GOT3 (cell line): Measurements from ENCODE around the gene TRIM15.

Experiments used
- DNase-seq: peaks from one replicate; lab custom pipeline; 2025; ENCODE audit warnings: mixed read lengths; lab: John Stamatoyannopoulos, UW

TRIM15 gene

GRCh38 chr6:30145818-30146217, 17.5 kb upstream of the TRIM15 start:
- no peak for DNase-seq

- no peak for DNase-seq
Observed at GRCh38 chr6:30147096-30147495, 16.2 kb upstream of the TRIM15 start.

- DNase-seq = no peak
Observed at GRCh38 chr6:30149234-30149633, 14.1 kb upstream of the TRIM15 start.

- DNase-seq = no peak
Observed at GRCh38 chr6:30149858-30150550, 13.3 kb upstream of the TRIM15 start.

- DNase-seq = no peak
Observed at GRCh38 chr6:30150671-30151395, 12.5 kb upstream of the TRIM15 start.

GRCh38 chr6:30151580-30151979, 11.8 kb upstream of the TRIM15 start:
- DNase-seq = no peak

GRCh38 chr6:30152016-30152673, 11.2 kb upstream of the TRIM15 start:
- DNase-seq = no peak

- DNase-seq = no peak
Observed at GRCh38 chr6:30152910-30153610, 10.3 kb upstream of the TRIM15 start.

- DNase-seq = no peak
Observed at GRCh38 chr6:30154061-30154460, 9.3 kb upstream of the TRIM15 start.

- DNase-seq = peak; percentile 23
Observed at GRCh38 chr6:30154709-30155519, 8.4 kb upstream of the TRIM15 start.

- DNase-seq = no peak
Observed at GRCh38 chr6:30155520-30156261, 7.7 kb upstream of the TRIM15 start.

- DNase-seq = no peak
Observed at GRCh38 chr6:30156262-30156599, 7.1 kb upstream of the TRIM15 start.

GRCh38 chr6:30156774-30157173, 6.6 kb upstream of the TRIM15 start:
- DNase-seq = no peak

- no peak for DNase-seq
Observed at GRCh38 chr6:30157581-30157980, 5.8 kb upstream of the TRIM15 start.

GRCh38 chr6:30157999-30158398, 5.3 kb upstream of the TRIM15 start:
- DNase-seq = no peak

- DNase-seq = no peak
Observed at GRCh38 chr6:30158475-30159040, 4.8 kb upstream of the TRIM15 start.

GRCh38 chr6:30160008-30160784, 3.1 kb upstream of the TRIM15 start:
- no peak for DNase-seq

GRCh38 chr6:30160785-30161531, 2.4 kb upstream of the TRIM15 start, which contains the start of gene TRIM10:
Gene TRIM10, minus strand, starts transcription at chr6:30161211. Its CDS starts 353 bp downstream, at chr6:30160858.
- no peak for DNase-seq
